ELR (cell line): ENCODE measurements around the gene SKOR2.
A peak's percentile ranks its signal among the peaks of the same experiment; 100 is the strongest.
"Not testable (repeated sequence)": the region's sequence is repeated elsewhere in the genome, so short reads cannot be mapped to it uniquely, and the experiment has no call there.

Source experiments
- DNase-seq: peaks from one replicate; pipeline ENCODE4 v3.0.0-alpha.2; 2015; ENCODE audit warnings: low read depth

SKOR2 gene

DNA sequence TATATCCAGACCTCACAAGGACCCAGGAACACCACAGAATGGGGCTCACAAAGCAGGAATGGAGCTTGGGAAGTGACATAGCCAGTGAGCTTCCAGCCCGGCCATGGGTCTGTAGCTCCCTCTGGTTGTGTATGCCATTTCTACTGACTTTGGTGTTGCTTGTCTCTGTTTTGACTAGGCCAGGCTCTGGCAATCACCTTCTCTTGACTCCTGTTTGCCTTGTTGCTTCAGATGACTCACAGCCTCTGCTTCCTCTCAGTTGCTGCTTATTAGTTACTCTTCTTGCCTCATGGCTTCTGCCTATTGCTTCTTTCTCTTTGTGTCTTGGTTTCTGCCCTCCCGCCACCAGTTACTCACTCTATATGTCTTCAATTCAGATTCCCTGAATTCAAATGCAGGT is 59.5 kb downstream of the SKOR2 start:
- DNase-seq: peak; percentile 34

DNA sequence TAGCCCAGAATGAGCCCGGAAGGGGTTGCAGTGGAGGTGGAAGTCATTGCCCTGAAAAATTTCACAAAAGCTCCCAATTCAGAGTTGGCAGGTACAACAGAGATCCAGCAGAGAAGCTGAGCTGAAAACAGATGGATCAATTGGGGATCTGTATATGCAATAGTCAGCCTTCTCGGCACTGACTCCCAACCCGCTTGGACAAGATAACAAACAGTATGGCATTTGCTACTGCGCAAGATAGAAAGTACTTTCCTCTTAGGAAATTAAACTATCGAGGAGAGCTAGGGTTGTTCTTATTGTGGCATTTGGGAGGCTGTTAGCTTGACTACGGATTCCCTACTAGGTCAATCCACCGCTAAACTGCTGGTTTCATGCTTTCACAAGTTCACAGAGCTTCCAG is 63.7 kb downstream of the SKOR2 start:
- DNase-seq: no peak

DNA sequence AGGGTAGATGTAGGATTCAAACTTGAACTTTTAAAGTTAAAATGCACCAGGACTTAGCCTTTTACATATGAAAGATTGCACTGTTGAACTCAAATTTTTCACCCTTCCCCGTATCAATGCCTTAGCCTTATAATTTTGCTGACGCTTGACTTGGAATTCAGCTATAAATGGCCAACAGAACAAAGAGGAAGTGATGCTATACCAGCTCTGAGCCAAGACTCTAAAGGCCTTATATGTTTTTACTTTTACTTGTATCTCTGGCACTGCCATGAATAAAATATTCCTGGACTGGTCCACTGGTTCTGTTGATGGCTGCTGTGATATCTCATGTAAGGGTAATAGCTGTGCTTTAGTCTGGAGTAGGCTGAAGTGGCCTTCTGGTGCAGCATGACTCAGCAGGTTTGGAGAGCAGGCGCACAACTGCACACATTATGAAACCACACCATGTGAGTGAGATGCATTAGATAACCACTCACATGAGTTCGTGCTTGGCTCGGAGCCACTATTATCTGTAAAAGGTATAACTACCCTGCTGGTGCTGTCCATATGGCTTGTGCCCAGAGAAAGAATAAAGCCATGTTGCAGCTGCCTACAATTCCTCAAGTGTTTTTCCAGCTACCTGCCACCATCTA is 66.9 kb downstream of the SKOR2 start:
- peak; percentile 33 for DNase-seq

DNA sequence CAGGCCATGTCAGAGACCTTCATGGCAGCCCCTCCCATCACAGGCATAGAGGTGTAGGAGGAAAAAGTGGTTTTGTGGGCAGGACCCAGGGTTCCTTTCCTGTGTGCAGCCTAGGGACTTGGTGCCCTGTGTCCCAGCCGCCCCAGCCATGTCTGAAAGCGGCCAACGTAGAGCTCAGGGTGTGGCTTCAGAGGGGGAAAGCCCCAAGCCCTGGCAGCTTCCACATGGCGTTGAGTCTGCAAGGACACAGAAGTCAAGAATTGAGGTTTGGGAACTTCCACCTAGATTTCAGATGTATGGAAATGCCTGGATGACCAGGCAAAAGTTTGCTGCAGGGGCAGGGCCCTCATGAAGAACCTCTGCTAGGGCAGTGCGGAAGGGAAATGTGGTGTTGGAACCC is 69.3 kb downstream of the SKOR2 start:
- DNase-seq: not testable (repeated sequence)

DNA sequence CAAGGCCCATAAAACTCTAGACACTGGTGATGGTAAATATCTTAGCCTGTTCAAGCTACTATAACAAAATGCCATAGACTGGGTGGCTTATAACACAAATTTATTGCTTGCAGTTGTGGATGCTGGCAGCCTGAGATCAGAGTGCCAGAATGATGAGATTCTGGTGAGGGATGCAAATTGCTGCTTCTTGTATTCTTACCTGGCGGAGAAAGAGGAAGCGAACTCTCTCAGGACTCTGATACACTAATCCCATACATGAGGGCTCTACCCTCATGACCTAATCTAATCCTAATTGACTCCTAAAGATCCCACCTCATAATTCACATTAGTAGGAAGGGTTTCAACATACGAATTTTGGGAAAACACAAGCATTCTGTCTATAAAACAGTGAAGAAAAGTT is 70.7 kb downstream of the SKOR2 start:
- no peak for DNase-seq

DNA sequence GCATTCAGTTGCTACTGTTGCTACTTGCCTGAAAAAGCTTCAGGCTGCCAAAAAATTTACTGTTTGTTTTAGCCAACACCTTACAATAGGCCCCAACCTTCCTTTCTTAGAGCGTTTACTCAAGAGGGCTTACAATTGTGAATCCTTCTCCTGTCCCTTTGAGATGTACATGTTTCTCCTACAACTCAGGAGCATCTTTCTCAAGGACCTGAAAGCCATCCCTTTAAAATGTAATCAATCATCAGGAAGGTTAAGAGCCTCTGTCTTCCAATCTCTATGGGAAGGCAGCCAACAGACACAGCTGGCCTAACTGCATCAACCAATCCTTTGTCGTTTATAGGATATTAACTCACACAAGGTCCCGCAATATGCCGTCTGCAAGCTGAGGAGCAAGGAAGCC is 71.9 kb downstream of the SKOR2 start:
- DNase-seq: no peak

DNA sequence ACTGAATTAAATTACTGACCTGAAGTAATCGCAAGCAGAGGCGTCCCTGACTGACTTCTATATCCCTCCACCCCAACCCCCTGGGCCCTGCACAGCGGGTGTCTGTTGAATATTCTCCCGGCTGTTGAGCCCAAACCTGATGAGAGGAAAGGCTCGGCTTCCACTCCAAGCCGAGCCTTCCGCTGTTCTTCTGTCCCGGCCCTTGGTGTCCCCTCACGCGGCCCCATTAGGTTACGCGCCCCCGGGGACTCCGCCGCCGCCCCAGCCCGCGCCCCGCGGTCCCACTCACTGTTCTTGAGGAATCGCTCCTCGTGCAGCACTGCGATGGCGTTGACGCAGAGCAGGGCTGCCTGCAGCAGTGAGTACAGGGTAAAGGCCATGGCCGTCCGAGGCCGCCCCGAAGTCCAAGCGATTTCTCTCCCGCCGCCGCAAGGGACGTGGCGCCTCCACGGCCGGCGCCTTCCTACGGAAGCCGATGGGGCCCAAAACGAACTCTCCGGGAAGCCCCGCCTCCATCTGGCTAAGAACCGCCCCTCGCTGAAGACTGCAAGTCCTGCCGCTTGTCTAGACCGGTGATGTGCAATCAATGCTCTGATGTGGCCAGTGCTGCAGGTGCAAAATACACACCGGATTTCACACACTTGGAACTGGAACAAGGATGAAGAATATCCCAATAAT is 75.4 kb downstream of the SKOR2 start, which contains the start of gene IER3IP1:
Gene IER3IP1, minus strand, starts transcription at position 467 of the 678 bp plus-strand sequence. Its CDS starts 87 bp downstream, at position 380.
- peak; percentile 92 for DNase-seq

DNA sequence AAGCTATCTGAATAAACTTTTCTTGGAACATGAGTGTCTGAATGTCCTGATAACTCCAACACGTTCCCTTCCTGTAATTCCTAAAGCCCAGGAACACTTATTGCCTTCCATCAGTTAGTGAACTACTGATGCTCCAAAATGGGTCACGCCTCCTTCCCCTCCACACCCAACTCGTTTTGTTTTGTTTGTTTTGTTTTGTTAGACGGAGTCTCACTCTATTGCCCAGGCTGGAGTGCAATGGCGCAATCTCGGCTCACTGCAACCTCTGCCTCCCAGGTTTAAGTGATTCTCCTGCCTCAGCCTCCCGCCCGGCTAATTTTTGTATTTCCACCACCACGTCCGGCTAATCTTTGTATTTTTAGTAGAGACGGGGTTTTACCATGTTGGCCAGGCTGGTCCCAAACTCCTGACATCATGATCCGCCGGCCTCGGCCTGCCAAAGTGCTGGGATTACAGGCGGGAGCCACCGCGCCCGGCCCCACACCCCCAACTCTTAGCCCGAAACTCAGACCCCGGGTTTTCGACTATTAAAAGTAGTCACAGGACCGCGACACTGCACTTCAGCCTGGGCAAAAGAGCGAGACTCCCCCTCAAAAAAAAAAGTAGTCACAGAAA is 76.1 kb downstream of the SKOR2 start:
- peak; percentile 33 for DNase-seq

DNA sequence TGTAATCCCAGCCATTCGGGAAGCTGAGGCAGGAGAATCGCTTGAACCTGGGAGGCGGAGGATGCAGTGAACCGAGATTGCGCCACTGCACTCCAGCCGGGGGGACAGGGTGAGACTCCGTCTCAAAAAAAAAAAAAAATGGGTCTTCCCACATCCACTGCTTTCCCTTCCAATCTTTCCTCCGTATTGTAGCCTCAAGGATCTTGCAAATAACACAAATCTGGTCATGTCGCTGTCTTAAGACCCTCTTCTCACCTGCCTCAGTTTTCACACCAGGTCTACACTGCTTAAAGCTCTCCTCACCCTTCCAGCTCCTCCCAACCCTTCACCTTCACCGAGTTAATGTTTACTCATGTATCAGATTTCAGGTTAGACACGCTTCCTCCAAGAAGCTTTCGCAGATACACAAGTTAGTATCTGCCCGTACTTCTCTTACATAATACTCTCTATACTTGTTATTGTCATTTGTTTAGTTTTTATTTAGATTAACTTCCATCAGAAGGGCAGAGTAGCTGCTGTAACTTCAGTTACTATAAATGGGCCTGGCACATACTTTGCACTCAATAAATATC is 76.8 kb downstream of the SKOR2 start:
- peak; percentile 3 for DNase-seq

DNA sequence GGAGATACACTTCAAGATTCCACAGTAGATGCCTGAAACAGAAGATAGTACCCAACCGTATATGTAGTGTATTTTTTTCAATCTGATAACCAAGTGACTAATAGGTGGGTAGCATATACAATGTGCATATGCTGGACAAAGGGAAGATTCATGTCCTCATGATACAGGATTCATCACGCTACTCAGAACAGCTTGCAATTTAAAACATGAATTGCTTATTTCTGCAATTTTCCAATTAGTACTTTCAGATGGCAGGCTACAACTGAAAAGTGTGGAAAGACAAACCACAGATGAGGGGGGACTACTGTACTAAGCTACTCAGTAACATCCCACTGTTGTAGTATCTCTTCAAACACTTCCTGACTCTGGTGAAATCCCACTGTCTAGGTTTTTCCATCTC is 79.0 kb downstream of the SKOR2 start:
- peak; percentile 42 for DNase-seq

DNA sequence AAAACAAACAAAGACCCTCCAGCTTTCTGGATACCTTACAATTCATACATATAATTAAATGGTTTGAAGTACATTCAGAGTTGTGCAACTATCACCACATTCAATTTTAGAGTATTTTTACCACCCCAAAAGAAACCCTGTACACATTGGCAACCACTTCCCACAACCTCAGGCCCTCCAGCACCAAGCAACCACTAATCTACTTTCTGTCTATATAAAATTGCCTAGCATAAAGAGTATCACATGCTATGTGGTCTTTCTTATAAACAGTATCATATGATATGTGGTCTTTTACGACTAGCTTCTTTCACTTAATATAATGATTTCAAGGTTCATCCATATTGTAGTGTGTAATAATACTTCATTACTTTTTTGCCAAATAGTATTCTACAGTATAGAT is 82.5 kb downstream of the SKOR2 start:
- no peak for DNase-seq

DNA sequence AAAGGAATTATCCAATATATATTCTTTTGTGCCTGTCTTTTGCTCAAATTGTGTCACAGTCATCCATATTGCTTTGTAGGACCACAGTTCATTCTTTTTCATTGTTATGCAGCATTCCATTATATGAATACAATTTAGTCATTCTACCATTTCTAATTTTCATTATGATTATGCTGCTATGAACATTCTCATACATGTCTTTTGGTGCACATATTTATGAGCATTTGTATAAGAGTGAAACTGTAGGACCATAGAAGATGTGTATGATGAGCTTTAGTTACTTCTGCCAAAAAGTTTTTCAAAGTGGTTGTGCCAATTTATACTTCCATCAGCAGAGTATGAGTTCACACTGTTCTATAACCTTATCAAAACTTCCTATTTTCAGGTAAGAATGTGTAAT is 83.0 kb downstream of the SKOR2 start:
- DNase-seq: no peak

DNA sequence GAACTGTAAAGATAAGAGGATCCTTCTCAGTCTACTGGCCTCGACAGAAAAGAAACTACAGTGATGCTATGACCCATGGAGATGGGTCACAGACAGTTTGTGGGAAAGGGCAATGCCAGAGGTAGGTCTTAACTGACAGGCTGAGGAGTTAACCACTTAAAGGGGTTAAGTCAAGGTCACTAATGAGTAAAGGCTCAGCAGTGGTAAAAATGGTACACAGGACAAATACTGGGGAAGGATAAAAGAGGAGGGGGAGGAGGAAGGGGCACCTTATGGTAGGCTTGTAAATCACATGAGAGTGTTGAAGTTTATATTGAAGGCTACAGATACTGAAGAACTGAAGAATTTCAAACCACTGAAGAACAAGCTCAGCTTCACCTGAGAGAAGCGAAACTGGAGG is 85.2 kb downstream of the SKOR2 start:
- DNase-seq: no peak

DNA sequence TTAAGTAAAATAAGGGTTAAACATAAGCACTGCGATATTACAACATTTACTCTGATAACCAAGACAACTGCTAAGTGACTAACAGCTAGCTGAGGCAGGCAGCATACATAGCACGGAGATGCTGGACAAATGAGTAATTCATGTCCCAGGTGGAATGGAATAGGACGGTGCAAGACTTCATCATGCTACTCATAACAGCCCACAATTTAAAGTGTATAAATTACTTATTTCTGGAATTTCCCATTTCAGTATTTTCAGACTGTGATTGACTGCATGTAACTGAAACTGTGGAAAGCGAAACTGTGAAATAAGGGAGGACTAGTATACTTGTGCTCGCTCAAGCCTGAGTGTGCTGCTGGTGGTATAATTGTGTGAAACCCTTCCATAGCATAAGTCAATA is 88.2 kb downstream of the SKOR2 start:
- DNase-seq: peak; percentile 82

DNA sequence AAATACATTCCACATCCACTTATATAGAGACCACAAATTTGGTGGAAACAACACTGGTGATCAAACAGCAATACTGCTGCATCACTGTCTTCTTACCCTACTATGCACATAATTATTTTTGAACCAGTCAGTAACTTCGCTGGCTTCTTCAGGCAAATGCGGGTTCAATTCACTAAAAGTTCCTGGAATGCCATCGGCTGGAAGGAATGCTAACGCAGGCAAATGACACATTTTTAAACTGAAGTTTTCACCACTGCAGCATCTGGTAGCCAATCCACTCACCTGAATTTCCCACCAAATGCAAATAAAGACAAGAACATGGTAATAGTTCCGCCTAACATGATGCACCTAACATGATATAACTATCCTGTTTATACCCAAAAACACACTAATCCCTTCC is 91.2 kb downstream of the SKOR2 start:
- DNase-seq: no peak

DNA sequence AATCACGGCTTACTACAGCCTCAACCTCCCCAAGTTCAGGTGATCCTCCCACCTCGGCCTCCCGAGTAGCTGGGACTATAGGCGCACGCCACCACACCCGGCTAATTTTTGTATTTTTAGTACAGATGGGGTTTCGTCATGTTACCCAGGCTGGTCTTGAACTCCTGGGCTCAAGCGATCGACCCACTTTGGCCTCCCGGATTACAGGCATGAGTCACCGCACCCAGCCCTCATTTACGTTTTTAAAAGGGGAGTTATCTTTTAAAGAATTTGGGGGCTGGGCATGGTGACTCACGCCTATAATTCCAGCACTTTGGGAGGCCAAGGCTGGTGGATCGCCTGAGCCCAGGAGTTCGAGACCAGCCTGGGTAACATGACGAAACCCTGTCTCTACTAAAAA is 93.1 kb downstream of the SKOR2 start:
- DNase-seq: peak; percentile 69
